HepG2 (cell line): Measurements from ENCODE around the gene DNAAF8. TPM values are rescaled to one million over a fixed set of nuclear protein-coding genes. Genes with fewer than 3 reads are reported as not detected.

Source experiments
- BHLHE40 ChIP-seq: IDR thresholded peaks from 2 replicates; pipeline ENCODE4 v1.6.1; 2011; ENCODE audit warnings: low read length, improper control_type of control experiment
- FOSL1 ChIP-seq: sonication (generic); formaldehyde crosslinking; IDR thresholded peaks from 2 replicates; pipeline ENCODE4 v1.9.0; 2021; ENCODE audit warnings: missing genetic modification reagents, borderline replicate concordance
- FOXP1 ChIP-seq, 2 experiments: fragments of 450-650 bp in 1 of 2; IDR thresholded peaks; 2 replicates each; pipeline ENCODE4 v1.6.1; 2017 to 2018; ENCODE audit warnings: antibody characterized with exemption in 1 of 2
- KLF11 ChIP-seq: IDR thresholded peaks from 2 replicates; pipeline ENCODE4 v1.6.1; 2016; ENCODE audit warnings: missing compliant biosample characterization
- SUZ12 ChIP-seq: fragments of 150-350 bp; IDR thresholded peaks from 2 replicates; pipeline ENCODE4 v1.6.1; 2014; ENCODE audit warnings: low read depth, low read length
- ZNF432 ChIP-seq: sonication (generic); formaldehyde crosslinking; IDR thresholded peaks from 2 replicates; pipeline ENCODE4 v1.5.0; 2020; ENCODE audit warnings: missing genetic modification reagents, mild to moderate bottlenecking, borderline replicate concordance
- ZNF562 ChIP-seq: sonication (generic); formaldehyde crosslinking; IDR thresholded peaks from 2 replicates; pipeline ENCODE4 v1.8.0; 2022; ENCODE audit warnings: missing genetic modification reagents, borderline replicate concordance
- polyA plus RNA-seq, 8 experiments: library from polyadenylated mRNA; depleted of rRNA in 3 of 8; stranded (reverse) in 7 of 8; unstranded in 1 of 8; fragments of >200 nt; fragmentation: Illumina TruSeq in 4 of 8; extraction: Trizol in 4 of 8; gene quantifications; 2 replicates each; pipeline versions ENCODE4 v1.2.1 to v1.2.3, GENCODE V29; 2011 to 2016; ENCODE audit warnings: low read depth in 4 of 8, missing spikeins in 1 of 8, mixed read lengths in 1 of 8; ENCODE audit not compliant: insufficient read depth in 1 of 8
- total RNA-seq, 5 experiments: library from RNA; depleted of rRNA; stranded (reverse); fragments of >200 nt; fragmentation: Illumina TruSeq; extraction: Trizol; gene quantifications; 2 replicates each; pipeline ENCODE4 v1.2.3, GENCODE V29; 2016; ENCODE audit warnings: low read depth in 1 of 5
- TF ChIP-seq, protein P1 (sequence below), 2 experiments: fragments of 450-650 bp in 1 of 2; sonication (generic) in 1 of 2; formaldehyde crosslinking in 1 of 2; IDR thresholded peaks; 2 replicates each; pipeline versions ENCODE4 v1.6.1 to v1.8.0; 2016 to 2022; ENCODE audit warnings: antibody characterized with exemption in 1 of 2, mild to moderate bottlenecking in 1 of 2, missing genetic modification reagents in 1 of 2
- TF ChIP-seq, protein P2 (sequence below): sonication (generic); formaldehyde crosslinking; IDR thresholded peaks from 2 replicates; pipeline ENCODE4 v1.4.0; 2020; ENCODE audit warnings: missing genetic modification reagents
- TF ChIP-seq, protein P3 (sequence below), 2 experiments: IDR thresholded peaks; 2 replicates each; pipeline ENCODE4 v1.6.1; 2011 to 2012; ENCODE audit warnings: low read length in 2 of 2, borderline replicate concordance in 1 of 2, low read depth in 1 of 2, mild to moderate bottlenecking in 1 of 2, moderate library complexity in 1 of 2

DNAAF8 gene
- total and polyA plus RNA-seq, 2 of the 13 experiments (the other 11 are each of a cell fraction or from before 2014, with no cell fraction given): 0.44 TPM; not detected in 1

DNA sequence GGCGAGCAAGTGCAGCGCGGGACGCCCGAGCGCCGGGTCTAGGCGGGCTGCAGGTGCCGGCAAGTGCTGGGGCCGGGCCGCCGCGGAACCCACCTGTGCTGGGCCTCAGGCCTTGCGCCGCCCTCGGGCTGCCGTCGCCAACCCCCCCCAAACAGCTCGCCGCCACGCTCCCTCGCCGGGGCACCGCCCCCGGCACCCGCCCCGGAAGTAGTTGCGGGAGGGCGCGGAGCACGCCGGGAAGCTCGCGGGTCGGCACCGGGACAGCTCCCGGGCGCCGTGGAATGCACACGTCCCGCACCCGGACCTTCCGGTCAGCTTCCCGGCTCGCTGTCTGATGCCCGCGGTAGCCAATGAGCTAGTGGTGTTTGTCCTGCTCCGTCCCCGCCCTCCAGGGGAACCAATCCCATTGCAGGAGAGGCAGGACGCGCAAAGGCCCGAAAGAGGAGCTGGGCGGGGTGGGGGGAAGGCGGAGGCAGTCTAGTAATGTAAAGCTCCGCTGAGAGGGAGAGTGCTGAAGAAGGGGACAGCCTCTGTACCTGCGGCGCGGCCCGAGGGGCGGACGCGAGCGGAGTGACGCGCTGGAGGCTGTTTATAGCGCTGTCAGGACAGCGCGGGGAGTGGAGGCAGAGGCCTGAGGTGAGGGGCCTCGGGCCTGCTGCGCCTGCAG, at the start of gene DNAAF8, which contains the start of gene ANKS3 (continued):
- TF ChIP-seq, protein P1, sequence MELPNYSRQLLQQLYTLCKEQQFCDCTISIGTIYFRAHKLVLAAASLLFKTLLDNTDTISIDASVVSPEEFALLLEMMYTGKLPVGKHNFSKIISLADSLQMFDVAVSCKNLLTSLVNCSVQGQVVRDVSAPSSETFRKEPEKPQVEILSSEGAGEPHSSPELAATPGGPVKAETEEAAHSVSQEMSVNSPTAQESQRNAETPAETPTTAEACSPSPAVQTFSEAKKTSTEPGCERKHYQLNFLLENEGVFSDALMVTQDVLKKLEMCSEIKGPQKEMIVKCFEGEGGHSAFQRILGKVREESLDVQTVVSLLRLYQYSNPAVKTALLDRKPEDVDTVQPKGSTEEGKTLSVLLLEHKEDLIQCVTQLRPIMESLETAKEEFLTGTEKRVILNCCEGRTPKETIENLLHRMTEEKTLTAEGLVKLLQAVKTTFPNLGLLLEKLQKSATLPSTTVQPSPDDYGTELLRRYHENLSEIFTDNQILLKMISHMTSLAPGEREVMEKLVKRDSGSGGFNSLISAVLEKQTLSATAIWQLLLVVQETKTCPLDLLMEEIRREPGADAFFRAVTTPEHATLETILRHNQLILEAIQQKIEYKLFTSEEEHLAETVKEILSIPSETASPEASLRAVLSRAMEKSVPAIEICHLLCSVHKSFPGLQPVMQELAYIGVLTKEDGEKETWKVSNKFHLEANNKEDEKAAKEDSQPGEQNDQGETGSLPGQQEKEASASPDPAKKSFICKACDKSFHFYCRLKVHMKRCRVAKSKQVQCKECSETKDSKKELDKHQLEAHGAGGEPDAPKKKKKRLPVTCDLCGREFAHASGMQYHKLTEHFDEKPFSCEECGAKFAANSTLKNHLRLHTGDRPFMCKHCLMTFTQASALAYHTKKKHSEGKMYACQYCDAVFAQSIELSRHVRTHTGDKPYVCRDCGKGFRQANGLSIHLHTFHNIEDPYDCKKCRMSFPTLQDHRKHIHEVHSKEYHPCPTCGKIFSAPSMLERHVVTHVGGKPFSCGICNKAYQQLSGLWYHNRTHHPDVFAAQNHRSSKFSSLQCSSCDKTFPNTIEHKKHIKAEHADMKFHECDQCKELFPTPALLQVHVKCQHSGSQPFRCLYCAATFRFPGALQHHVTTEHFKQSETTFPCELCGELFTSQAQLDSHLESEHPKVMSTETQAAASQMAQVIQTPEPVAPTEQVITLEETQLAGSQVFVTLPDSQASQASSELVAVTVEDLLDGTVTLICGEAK (IDR thresholded peaks at IDR 0.05): peak; percentile 44
- TF ChIP-seq, protein P1 (CRISPR knock-in tag; IDR thresholded peaks at IDR 0.05): peak; percentile 54; the same call in 1 of the 2 replicates
- TF ChIP-seq KLF11 (CRISPR knock-in tag) (peak; percentile 37; the same call in 1 of the 2 replicates), SUZ12 (peak; percentile 42; the same call in 1 of the 2 replicates), FOSL1 (CRISPR knock-in tag) (0 out of 2 replicates have a peak, but pooled peaks have one; percentile 21), FOXP1 (IDR thresholded peaks at IDR 0.05) (no peak), FOXP1 (CRISPR knock-in tag; IDR thresholded peaks at IDR 0.05) (peak; percentile 12; the same call in 1 of the 2 replicates), ZNF432 (CRISPR knock-in tag) (no peak), BHLHE40 (no peak), ZNF562 (no peak)
- TF ChIP-seq, protein P2, sequence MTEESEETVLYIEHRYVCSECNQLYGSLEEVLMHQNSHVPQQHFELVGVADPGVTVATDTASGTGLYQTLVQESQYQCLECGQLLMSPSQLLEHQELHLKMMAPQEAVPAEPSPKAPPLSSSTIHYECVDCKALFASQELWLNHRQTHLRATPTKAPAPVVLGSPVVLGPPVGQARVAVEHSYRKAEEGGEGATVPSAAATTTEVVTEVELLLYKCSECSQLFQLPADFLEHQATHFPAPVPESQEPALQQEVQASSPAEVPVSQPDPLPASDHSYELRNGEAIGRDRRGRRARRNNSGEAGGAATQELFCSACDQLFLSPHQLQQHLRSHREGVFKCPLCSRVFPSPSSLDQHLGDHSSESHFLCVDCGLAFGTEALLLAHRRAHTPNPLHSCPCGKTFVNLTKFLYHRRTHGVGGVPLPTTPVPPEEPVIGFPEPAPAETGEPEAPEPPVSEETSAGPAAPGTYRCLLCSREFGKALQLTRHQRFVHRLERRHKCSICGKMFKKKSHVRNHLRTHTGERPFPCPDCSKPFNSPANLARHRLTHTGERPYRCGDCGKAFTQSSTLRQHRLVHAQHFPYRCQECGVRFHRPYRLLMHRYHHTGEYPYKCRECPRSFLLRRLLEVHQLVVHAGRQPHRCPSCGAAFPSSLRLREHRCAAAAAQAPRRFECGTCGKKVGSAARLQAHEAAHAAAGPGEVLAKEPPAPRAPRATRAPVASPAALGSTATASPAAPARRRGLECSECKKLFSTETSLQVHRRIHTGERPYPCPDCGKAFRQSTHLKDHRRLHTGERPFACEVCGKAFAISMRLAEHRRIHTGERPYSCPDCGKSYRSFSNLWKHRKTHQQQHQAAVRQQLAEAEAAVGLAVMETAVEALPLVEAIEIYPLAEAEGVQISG (CRISPR knock-in tag): peak; percentile 89
- TF ChIP-seq, protein P3, sequence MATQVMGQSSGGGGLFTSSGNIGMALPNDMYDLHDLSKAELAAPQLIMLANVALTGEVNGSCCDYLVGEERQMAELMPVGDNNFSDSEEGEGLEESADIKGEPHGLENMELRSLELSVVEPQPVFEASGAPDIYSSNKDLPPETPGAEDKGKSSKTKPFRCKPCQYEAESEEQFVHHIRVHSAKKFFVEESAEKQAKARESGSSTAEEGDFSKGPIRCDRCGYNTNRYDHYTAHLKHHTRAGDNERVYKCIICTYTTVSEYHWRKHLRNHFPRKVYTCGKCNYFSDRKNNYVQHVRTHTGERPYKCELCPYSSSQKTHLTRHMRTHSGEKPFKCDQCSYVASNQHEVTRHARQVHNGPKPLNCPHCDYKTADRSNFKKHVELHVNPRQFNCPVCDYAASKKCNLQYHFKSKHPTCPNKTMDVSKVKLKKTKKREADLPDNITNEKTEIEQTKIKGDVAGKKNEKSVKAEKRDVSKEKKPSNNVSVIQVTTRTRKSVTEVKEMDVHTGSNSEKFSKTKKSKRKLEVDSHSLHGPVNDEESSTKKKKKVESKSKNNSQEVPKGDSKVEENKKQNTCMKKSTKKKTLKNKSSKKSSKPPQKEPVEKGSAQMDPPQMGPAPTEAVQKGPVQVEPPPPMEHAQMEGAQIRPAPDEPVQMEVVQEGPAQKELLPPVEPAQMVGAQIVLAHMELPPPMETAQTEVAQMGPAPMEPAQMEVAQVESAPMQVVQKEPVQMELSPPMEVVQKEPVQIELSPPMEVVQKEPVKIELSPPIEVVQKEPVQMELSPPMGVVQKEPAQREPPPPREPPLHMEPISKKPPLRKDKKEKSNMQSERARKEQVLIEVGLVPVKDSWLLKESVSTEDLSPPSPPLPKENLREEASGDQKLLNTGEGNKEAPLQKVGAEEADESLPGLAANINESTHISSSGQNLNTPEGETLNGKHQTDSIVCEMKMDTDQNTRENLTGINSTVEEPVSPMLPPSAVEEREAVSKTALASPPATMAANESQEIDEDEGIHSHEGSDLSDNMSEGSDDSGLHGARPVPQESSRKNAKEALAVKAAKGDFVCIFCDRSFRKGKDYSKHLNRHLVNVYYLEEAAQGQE (IDR thresholded peaks at IDR 0.05; ENCODE audit: borderline replicate concordance in 1 of 2, low read depth in 1 of 2, low read length in 2 of 2): peak; percentile 6 to 64; a peak in 2 of 4 replicates
